ENCODE results near the gene DDHD1.
"Not testable (repeated sequence)": the region's sequence is repeated elsewhere in the genome, so short reads cannot be mapped to it uniquely, and the experiment has no call there.

Gene DDHD1

GRCh38 chr14:53103636-53104340 lies 49.3 kb downstream of the DDHD1 start:
- H3K4me3 ChIP-seq (ENCODE audit: low read length): no peak overlapping the region
- H4K20me1 ChIP-seq (ENCODE audit: insufficient read depth, low read length): no peaks in the 10 kb centered on the region
- H3K36me3 ChIP-seq (replicated peaks; ENCODE audit: low read depth, low read length): peaks cover 9% of the 10 kb centered on the region
- H3K27me3 ChIP-seq (ENCODE audit: low read depth, low read length): no peaks in the 10 kb centered on the region
- H3K27ac ChIP-seq (ENCODE audit: low read length): no peak overlapping the region
- peaks cover 12% of the 10 kb centered on the region for H3K4me1 ChIP-seq (ENCODE audit: low read length)
- no peak for TF ChIP-seq CTCF (IDR thresholded peaks at IDR 0.05; ENCODE audit: low read depth, low read length)
- no peak for TF ChIP-seq EZH2phosphoT487 (IDR thresholded peaks at IDR 0.05; ENCODE audit: low read depth)
- H3K9ac ChIP-seq (ENCODE audit: low read length): no peak overlapping the region
- no peak overlapping the region for H2AFZ ChIP-seq (ENCODE audit: low read depth, low read length)
- peaks cover 23% of the 10 kb centered on the region for H3K79me2 ChIP-seq (ENCODE audit: low read length)
- no peaks in the 10 kb centered on the region for H3K9me3 ChIP-seq (ENCODE audit: insufficient read depth, low read length)
- H3K4me2 ChIP-seq (ENCODE audit: low read length): no peak overlapping the region

GRCh38 chr14:53093206-53093605 lies 59.9 kb downstream of the DDHD1 start:
- no peak overlapping the region for H3K4me2 ChIP-seq (ENCODE audit: low read length)

DNA sequence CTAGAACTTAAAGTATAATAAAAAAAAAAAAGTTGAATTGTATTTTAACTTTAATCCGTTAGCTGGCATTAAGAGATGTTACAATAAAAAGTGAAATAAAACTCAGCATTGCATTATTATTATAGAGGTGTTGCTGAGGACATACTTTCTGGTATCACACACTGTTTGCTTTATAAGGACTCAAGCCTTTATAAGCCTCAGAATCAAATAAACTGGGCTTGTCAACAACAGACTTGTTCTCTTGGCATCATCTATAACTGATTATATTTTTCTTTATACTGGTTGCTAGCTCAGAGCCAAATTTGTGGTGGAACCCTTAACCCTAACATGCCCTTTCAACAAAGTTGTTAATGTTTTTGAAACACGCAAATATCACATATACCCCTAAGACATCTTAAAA lies 62.3 kb downstream of the DDHD1 start:
- H3K4me1 ChIP-seq (ENCODE audit: low read length): no peaks in the 10 kb centered on the region

More at GRCh38 chr14:53093206-53093605, 59.9 kb downstream of the DDHD1 start:
- H3K4me1 ChIP-seq (ENCODE audit: low read length): no peaks in the 10 kb centered on the region
- no peaks in the 10 kb centered on the region for H3K9me3 ChIP-seq (ENCODE audit: insufficient read depth, low read length)
- no peak for TF ChIP-seq CTCF (IDR thresholded peaks at IDR 0.05; ENCODE audit: low read depth, low read length)
- TF ChIP-seq EZH2phosphoT487 (IDR thresholded peaks at IDR 0.05; ENCODE audit: low read depth): no peak
- no peaks in the 10 kb centered on the region for H3K79me2 ChIP-seq (ENCODE audit: low read length)
- peaks cover 5% of the 10 kb centered on the region for H3K36me3 ChIP-seq (replicated peaks; ENCODE audit: low read depth, low read length)
- no peaks in the 10 kb centered on the region for H4K20me1 ChIP-seq (ENCODE audit: insufficient read depth, low read length)
- no peak overlapping the region for H3K9ac ChIP-seq (ENCODE audit: low read length)
- no peak overlapping the region for H3K27ac ChIP-seq (ENCODE audit: low read length)
- no peak overlapping the region for H2AFZ ChIP-seq (ENCODE audit: low read depth, low read length)
- H3K4me3 ChIP-seq (ENCODE audit: low read length): no peak overlapping the region
- no peaks in the 10 kb centered on the region for H3K27me3 ChIP-seq (ENCODE audit: low read depth, low read length)

GRCh38 chr14:53084954-53085353 lies 68.2 kb downstream of the DDHD1 start:
- H3K79me2 ChIP-seq (ENCODE audit: low read length); H4K20me1 ChIP-seq (ENCODE audit: insufficient read depth, low read length); H3K27me3 ChIP-seq (ENCODE audit: low read depth, low read length); H3K4me2 ChIP-seq (ENCODE audit: low read length); H3K4me1 ChIP-seq (ENCODE audit: low read length); H2AFZ ChIP-seq (ENCODE audit: low read depth, low read length); H3K9me3 ChIP-seq (ENCODE audit: insufficient read depth, low read length); H3K9ac ChIP-seq (ENCODE audit: low read length); H3K4me3 ChIP-seq (ENCODE audit: low read length); H3K27ac ChIP-seq (ENCODE audit: low read length): not testable (repeated sequence)
- H3K36me3 ChIP-seq (replicated peaks; ENCODE audit: low read depth, low read length): peaks cover 18% of the 10 kb centered on the region

More for the DNA sequence above, 62.3 kb downstream of the DDHD1 start:
- H3K9me3 ChIP-seq (ENCODE audit: insufficient read depth, low read length): no peaks in the 10 kb centered on the region
- H3K27me3 ChIP-seq (ENCODE audit: low read depth, low read length): no peaks in the 10 kb centered on the region
- no peaks in the 10 kb centered on the region for H3K79me2 ChIP-seq (ENCODE audit: low read length)
- no peak overlapping the region for H2AFZ ChIP-seq (ENCODE audit: low read depth, low read length)
- H3K9ac ChIP-seq (ENCODE audit: low read length): no peak overlapping the region
- H3K27ac ChIP-seq (ENCODE audit: low read length): no peak overlapping the region
- no peak overlapping the region for H3K4me3 ChIP-seq (ENCODE audit: low read length)
- no peak overlapping the region for H3K4me2 ChIP-seq (ENCODE audit: low read length)
- no peak for TF ChIP-seq CTCF (IDR thresholded peaks at IDR 0.05; ENCODE audit: low read depth, low read length)
- no peak for TF ChIP-seq EZH2phosphoT487 (IDR thresholded peaks at IDR 0.05; ENCODE audit: low read depth)
- no peaks in the 10 kb centered on the region for H4K20me1 ChIP-seq (ENCODE audit: insufficient read depth, low read length)
- peaks cover 5% of the 10 kb centered on the region for H3K36me3 ChIP-seq (replicated peaks; ENCODE audit: low read depth, low read length)

All from OCI-LY3 (cell line).